GM19035 (cell line): ENCODE data around the gene UBE3B.

Source experiments
- ATAC-seq: cut with Tn5 transposase; IDR thresholded peaks from one replicate; pipeline ENCODE4 v1.9.1; 2021; ENCODE audit not compliant: unreplicated experiment

Gene UBE3B

DNA sequence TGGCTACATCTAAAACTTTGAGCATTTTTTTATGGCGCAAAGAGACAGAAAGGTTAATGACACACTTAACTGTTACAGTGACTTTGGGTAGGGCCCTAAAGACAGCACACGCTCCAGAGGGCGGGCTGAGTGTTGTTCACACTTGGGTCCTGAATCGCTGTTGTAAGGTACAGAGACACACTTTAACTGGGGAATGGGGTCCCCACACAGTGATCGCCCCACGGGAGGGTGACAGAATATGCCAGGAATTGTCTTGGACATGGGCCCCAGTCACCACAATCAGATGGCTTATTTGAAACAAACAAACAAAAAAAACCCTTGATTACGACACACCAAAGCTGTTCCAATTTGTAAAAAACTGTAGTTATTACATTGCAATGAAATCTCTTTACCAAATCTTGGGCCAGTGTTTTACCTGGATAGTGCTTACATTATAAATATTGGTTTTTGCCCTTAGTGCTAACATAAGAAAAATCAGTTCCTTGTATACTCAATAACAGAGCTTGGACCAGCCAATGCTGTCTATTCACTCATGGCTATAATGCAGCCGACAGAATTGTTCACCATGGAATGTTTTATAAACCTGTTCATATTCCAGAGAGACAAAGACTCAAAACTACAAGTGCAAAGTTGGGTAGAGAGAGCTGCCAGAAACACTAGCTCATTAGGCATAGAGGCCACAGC lies 28.6 kb upstream of the UBE3B start:
- no peak for ATAC-seq

DNA sequence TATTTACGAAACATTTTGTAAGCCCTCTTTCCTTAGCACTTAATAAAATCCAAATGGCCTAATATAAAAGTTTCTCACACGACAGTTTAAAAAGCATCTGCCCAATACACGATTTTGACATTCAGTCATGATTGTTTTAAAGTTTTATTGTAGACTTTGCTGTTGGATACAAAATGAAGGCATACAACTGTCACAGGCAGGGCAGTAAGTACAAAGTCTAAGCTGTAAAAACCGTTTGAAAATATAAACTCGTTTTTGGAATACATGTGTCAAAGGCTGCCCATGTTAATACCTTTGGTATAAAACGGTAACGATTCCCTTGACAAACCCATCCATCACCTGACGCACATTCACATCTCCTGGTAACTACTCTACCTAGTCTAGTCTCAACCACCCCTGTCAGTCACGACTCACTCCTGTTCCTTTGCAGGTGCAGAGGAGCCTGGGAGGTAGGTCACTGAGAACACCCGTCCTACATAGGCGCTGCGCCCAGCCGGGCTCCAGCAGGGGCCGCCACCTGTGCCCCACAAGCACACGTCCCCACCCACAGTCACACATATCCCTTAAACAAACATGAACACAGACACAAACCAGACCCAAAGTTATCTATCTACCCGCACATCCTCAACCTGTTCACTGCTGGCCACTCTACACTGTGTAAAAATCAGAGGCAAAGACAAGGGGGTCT lies 27.4 kb upstream of the UBE3B start:
- ATAC-seq, result no peak

DNA sequence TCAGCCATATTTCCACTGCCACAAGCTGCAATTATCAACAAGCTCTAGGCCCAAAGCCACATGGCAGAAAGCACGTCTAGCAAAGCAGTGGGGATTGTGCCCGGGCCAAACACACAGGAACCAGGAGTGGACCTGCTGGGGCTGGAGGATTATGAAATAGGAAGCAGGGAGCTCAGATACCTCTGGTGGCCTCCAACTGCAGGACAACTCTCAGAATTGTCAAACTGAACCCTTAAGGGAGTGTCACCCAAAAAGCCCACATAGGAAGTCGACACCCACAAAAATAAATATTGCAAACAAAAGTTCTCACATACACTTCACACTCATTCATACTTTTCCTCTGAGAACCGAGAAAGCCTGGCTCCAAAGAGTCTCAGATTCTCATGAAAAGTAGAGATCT lies 26.5 kb upstream of the UBE3B start:
- ATAC-seq, result no peak

DNA sequence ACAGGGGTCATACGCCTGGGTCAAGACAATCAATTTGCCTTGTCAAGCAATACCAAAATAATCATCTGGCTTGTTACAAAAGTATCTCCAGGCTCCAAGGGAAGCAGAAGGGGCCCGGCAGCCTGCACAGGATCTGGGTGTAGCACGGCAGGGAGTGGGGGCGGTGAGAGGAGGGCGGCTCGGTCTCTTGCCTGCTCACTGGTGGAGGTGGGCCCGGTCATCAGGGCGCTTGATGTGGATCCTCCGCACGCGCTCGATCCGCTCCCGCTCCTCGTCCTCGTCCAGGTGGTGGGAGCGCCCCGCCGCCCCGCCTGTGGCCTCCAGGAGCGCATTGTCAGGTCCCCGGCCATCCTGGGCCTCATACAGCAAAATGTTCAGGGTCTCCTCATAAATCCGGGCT lies 26.0 kb upstream of the UBE3B start:
- no peak for ATAC-seq

DNA sequence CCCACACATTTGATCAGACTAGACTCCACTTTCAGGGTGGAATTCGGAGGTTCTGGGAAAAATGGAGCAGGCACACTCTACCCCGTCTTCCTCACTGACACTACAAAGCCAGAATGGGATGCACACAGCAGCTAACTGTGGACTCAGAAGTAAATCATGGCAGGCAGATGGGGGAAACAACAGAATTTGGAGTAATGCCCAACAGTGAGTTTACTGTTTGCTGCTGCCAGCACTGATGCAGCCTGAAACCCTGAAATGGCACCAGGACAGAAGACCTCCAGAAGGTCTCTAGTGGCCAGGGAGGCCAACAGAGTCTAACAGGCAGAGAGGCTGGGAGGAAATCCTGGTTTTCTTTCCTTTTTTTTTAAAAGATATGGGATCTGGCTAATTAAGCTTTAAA lies 24.9 kb upstream of the UBE3B start:
- no peak for ATAC-seq

DNA sequence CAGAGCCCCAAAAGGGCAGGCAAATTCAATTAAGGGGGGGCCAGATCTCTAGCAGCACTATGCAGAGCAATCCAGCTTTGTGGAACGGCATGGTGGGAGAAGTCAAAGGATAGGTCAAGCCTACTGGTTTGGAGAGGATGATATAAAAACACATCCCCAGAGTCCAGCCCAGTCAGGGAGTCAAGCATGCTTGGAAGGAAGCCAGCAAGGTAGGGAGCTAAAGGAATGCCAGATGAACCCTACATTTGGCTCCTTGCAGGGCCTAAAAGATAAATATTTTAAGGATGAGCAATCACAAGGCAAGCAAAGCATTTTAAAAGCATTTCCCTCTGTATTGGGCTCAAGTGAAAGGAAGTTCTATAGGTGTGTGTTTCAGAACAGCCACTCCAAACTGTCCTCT lies 21.7 kb upstream of the UBE3B start:
- no peak for ATAC-seq

DNA sequence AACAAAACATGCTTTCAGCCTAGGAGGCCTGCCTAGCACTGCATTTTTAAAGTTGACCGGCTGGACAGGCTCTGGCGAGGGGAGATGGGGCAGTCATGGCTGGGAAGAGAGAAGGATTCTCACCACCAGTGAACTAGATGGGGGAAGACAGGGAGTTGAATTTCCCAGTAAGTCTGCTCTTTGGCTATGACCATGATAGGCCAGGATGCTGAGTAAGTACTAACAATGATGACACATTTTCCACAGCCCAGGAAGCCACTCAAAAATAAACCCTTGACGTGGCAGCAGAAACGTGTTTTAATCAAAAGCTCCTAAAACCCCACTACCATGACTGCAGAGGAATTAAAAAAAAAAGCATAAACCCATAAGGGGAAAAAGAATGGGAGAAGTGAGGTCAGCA lies 19.3 kb upstream of the UBE3B start:
- no peak for ATAC-seq

DNA sequence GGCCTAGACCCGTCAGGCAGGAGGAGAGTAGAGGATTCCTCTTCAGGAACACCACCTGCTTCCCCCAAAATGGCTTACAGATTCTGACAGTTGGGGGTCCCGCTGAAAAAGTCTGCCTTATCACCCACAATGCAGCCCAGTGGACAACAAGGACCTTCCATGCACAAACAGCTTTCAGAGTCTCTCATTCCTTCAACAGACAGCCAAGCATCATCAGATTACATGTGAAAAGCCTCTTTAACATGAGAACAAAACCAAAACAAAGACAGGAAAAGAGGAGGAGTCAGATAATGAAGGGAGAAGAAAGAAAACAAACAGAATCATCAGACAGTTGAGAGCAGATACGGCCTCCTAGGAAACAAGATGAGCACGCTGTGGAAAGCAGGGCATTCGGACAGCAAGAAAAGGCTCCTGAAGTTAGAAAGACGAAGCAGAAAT lies 18.6 kb upstream of the UBE3B start:
- ATAC-seq, result no peak

DNA sequence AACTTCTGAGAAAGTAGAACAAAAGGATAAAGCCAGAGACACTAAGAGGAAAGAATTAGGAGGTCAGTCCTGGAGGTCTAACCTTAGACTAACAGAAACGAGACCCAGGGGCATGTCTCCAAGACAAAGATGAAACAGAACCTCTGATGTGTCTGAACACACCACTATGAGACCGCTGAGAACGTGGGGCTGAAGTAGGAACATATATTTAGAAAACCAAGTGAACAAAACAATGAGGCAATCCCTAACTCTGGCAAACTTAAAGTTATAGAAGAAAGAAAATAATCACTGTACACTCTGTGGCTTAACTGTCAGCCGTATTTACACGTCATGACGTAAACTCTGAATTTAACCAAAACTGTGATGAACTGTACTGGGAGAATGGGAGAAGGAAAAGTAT lies 18.2 kb upstream of the UBE3B start:
- no peak for ATAC-seq

DNA sequence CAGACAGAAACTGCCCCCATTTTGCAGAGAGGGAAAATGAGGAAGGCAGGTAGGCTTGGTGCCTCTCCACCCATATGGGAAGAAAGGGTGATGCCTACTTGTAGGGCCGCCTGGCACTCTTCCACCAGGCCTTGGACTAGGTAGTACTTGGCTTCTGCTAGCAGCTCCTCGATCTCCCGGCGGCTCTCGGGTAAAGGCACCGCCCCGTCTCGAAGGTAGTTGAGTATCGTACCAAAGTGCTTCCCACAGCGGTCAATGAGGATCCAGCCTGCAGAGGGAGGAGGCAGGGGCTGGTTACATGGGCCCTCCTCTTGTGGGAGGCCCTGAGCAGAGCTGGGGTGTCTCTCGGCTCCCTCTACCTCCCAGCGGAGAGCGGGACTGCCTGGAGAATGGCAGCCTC lies 16.9 kb upstream of the UBE3B start:
- no peak for ATAC-seq

DNA sequence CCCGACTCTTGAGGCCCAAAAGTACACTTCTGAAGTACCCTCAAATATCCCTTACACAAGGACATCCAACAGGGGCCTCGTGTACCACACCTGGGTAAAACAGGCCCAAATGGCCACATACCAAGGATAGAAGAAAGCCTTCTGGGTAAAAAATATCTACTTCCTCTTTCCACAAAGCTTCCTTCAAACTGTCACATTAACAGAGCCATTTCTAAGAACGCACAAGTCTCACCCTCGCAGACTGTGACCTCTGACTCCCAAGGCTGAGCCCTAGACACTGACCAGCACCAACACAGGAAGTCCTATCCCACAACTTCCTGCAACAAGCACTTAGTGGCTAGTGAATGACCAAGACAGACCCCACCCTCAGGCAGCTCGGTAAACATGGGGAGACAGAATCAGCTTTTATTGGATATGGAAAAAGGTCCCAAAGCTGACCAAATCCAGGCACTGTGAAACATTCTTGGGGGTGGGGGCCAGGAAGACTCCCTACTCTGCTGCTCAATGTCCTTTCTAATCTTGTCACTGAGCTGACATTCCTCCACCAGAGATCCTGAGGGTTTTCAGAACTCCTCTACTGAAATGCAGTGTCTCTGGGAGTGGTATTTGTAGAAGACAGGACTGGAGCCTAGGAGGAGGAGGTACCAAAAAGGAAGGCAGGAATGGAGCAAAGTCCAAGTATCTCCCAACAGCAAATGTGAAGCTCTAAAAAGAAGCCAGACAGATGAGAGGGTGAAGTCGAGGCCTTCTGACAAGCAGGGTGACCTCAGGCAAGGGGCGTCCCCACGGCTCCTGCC lies 16.2 kb upstream of the UBE3B start:
- ATAC-seq, result no peak

DNA sequence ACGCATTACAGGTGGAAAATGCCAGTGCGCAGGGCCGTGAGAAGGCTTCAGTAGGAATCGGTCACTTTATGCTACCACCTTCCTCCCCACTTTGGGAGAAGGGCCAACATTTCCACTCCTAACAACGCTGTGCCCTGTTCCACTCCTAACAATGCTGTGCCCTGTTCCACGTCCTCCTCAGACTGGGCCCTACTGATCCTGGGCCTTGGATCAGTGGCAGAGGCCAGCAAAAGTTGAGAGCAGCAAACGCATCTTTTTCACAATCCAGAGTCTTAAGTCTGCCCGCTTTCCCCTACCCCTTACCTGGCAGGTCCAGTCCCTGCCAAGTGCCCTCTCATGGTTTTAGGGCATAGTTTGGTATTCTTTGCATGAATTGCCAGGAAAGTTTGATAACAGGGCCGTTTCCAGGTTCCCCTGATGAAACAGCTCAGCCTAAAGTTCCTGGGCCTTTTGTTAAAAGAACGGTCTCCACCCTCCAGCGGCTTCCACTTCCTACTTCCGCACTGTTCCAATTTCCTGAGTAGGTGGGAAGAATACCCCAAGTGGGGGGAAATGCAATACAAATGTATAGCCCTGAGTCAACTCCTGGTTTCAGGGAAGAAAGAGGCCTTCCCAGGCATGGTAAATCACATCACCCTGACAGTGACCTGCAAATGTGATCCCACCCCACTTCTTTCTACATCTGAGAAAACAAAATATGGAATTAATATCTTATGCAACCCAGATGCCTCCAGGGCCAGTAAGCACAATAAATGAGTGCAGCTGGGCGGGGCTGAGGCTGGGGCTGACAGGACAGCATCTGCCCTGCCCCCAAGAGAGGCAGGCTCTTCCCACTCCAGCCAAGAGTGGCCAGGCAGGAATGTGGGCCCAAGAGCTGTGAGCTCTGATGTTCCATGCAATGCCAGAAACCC lies 15.3 kb upstream of the UBE3B start:
- no peak for ATAC-seq

DNA sequence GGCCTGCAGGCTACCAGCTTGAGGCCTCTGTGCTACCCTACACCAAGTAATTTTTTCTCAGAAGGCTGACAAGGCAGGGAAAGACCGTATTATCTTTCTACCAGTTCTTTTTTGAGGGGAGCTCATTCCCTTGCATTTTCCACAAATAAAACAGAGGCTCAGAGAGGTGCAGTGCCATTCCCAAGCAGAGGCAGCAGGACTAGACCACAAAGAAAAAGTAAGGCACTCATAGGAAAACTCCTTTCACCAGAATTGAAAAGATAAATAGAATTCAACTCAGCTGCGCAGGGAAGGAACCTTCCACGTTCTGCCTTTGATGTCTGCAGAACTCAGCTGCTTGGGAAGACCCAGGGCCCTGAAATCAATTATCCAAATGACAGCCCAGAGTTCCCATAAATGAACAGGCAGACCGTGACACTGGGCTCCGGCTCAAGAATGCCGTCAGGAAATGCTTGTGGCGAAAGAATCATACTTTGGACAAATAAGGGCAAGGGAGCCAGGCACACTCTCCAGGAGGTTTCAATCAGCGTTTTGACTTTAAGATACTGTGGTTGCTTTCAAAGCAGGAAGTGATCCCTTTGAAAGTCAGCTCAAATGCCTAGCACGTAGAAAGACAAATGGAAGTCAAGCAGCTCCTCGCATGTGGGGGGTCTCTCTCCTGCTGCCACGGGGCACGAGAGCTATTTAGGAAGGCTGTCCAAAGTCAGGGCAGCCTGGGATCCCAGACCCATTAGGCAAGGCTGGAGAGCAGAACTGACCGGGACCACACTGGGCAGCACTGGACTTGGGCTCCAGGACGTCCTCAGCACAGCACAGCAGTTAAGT lies 14.4 kb upstream of the UBE3B start:
- no peak for ATAC-seq

DNA sequence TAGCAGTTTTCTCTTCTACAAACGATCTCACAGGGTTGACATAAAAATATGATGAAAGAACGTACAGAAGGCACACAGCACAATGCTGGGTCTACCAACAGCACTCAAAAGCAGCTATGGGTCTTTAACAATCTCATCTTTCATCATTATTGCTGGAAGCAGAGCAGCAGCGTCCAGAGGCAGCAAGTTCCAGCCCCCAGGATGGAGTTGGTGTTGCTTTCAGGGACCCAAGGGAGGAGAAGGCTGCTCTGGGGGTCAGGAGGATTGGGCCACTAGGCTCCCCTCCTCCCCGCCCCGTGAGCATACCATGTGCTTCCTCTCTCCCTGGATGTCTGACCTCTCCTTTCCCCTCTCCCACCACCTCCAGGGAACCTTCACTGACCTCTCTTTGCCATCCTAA lies 13.7 kb upstream of the UBE3B start:
- ATAC-seq, result no peak

DNA sequence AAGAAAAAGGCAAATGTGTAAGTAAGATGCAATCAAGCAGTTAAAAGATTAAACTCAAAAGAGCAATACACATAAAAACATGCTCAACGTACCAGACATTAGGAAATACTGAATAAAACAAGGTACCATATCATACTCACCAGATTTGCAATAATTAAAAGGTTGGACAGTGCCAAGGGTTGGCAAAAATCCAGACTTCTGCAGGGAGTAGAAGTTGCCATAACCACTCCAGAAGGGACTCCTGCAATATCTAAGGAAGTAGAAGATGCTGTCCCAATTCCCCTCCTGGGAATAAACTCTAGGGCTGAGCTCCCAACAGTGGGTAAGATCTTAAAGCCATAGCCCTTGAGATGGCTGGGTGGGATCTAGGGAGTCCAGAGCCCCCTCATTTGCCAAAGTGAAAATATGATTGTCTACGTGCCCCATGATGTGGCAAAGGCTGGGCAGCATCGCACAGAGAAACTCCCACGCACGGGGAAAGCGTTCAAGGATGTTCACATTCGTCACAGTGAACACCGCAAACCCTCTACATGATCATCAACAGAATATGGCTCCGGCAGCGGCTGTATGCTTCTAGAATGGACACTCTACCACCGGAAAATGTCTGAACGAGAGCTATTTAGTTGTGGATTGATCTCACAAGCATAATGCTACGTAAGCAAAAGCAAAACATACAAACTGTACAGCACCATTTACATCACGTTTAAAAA lies 12.6 kb upstream of the UBE3B start:
- ATAC-seq, result no peak

DNA sequence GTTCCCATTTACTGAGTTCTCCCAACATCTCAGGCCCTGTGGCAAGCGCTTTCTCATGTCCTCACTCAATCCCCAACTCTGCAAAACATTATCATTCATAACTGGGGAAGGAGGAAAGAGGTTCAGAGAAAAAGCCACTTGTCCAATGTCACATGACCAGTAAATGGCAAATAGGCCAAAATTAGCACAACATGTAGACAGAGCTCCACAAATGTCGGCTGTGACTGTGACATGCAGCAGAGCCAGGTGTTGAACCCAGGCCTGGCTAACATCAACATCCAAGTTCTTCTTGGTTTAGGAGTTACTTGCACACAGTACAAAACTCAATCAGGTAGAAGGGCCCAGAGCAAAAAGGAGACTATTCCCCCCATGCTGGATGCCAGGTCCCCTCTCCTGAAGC lies 11.1 kb upstream of the UBE3B start:
- ATAC-seq, result no peak

DNA sequence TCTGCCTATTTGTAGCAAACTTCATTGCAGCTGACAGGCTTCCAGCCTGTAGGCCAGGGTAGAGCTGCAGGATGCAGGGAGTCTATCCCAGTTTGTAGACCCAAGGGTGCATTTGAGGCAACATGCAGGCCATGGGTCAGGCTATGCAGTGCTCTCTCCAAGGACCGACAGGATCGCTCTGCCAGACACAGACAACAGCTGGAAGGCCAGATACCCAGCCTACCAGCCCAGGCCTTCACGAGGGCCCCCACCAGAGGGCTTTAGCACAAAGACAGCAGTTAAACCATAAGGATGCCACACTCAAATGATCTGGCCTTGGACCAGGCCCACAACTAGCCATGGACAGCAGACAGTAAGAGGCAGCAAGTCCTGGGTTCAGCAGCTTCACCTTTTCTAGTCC lies 10.6 kb upstream of the UBE3B start:
- ATAC-seq, result no peak

DNA sequence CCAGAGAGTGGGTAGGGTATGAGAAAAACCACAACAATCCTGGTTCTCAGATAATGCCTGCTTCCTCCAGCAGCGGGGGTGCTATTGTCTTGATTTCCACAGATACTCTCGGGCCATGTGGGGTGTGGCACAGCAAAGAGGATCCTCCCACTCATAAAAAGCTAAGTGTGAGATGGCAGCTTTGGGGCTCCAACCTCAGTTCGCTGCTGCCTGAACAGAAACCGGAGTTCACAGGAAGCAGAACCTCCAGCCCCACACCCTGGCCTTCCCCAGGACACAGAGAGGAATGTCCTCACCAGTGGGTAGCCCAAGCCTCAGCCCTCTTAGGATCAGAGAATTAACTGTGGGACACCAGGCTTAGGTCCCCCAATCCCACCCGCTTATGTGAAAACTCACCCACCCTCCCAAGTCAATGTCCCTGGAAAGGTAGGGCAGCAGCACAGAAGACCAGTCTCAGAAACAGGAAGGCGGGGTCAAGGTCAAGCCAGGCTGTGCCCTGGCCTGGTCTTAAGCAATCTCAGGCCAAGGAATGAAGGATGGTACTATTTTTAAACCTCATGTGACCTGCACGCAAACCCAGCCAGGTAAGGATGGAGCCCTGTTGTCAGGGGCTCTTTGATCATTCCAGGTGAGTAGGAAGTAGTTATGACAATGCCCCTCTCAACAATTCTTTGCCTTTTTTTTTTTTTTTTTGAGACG lies 9.3 kb upstream of the UBE3B start:
- ATAC-seq, result no peak

DNA sequence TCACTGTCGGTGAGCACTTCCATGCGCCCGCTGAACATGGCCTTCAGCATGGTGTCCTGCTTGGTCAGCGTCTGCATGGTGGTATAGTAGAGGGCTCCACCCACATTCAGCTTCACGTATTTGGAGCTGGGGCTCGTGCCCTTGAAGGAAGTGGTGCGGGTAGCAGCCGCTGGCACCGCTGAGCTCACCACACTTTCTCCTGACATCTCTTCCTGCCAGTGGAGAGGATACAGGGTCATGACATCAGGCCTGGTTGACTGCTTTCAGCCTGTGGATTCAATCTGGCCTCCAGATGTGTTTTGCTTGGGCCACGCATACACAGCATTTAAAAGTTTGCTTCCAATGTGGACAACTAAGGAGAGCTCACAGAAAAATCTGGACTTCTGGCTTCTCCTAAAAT lies 7.9 kb upstream of the UBE3B start:
- no peak for ATAC-seq
